ENCODE data around the gene AGPS.

AGPS gene

GRCh38 chr2:177518754-177519153 is 126.2 kb downstream of the AGPS start:
- no peak for DNase-seq (ENCODE audit: extremely low spot score)
- POLR2A ChIA-PET = no interaction called here
- CTCF ChIA-PET = interaction anchor here (0.9 to 1.0 kb wide), 2 partner anchors 15 to 205 kb away, joined by 3 read pairs; no protein-coding TSS in a partner anchor
- TF ChIP-seq CTCF (IDR thresholded peaks at IDR 0.05; ENCODE audit: control extremely low read depth, extremely low read depth, low read depth, missing control alignments) = no peak

GRCh38 chr2:177519534-177520115 is 127.1 kb downstream of the AGPS start:
- TF ChIP-seq CTCF (IDR thresholded peaks at IDR 0.05; ENCODE audit: control extremely low read depth, extremely low read depth, low read depth, missing control alignments) = no peak
- DNase-seq (ENCODE audit: extremely low spot score) = no peak
- POLR2A ChIA-PET = interaction anchor here (0.6 kb wide), 1 partner anchor 573 kb away, joined by 3 read pairs; no protein-coding TSS in a partner anchor
- CTCF ChIA-PET = interaction anchor here (0.9 to 2.8 kb wide), 2 partner anchors 9 to 13 kb away, joined by 3 to 10 read pairs; no protein-coding TSS in a partner anchor

- no peak for DNase-seq (ENCODE audit: extremely low spot score)
- CTCF ChIA-PET = interaction anchor here (2.8 kb wide), 1 partner anchor 13 kb away, joined by 10 read pairs; no protein-coding TSS in a partner anchor
- TF ChIP-seq CTCF (IDR thresholded peaks at IDR 0.05; ENCODE audit: control extremely low read depth, extremely low read depth, low read depth, missing control alignments) = no peak
- POLR2A ChIA-PET = interaction anchor here (0.6 kb wide), 1 partner anchor 574 kb away, joined by 3 read pairs; no protein-coding TSS in a partner anchor
These were observed 127.8 kb downstream of the AGPS start for GRCh38 chr2:177520324-177520723.

GRCh38 chr2:177523781-177524180 is 131.2 kb downstream of the AGPS start:
- TF ChIP-seq CTCF (IDR thresholded peaks at IDR 0.05; ENCODE audit: control extremely low read depth, extremely low read depth, low read depth, missing control alignments) = no peak
- DNase-seq (ENCODE audit: extremely low spot score) = no peak
- ChIA-PET POLR2A (interaction anchor here (0.6 kb wide), 1 partner anchor 1280 kb away, joined by 3 read pairs; no protein-coding TSS in a partner anchor), CTCF (interaction anchor here (1.0 to 4.4 kb wide), 2 partner anchors 10 to 191 kb away, joined by 3 to 26 read pairs; no protein-coding TSS in a partner anchor)

GRCh38 chr2:177525351-177525924 is 132.9 kb downstream of the AGPS start:
- POLR2A ChIA-PET = interaction anchor here (0.6 kb wide), 1 partner anchor 376 kb away, joined by 3 read pairs; no protein-coding TSS in a partner anchor
- no peak for DNase-seq (ENCODE audit: extremely low spot score)
- TF ChIP-seq CTCF (IDR thresholded peaks at IDR 0.05; ENCODE audit: control extremely low read depth, extremely low read depth, low read depth, missing control alignments) = no peak
- CTCF ChIA-PET = interaction anchor here (1.5 to 4.4 kb wide), 2 partner anchors 9 to 12 kb away, joined by 5 to 26 read pairs; no protein-coding TSS in a partner anchor

GRCh38 chr2:177528351-177528933 is 135.9 kb downstream of the AGPS start:
- TF ChIP-seq CTCF (IDR thresholded peaks at IDR 0.05; ENCODE audit: control extremely low read depth, extremely low read depth, low read depth, missing control alignments) = no peak
- POLR2A ChIA-PET = no interaction called here
- CTCF ChIA-PET = no interaction called here
- no peak for DNase-seq (ENCODE audit: extremely low spot score)

All from GM10248 (cell line).